ENCODE measurements around the gene SELENOT. TPM values are rescaled to one million over a fixed set of nuclear protein-coding genes. Genes with fewer than 3 reads are reported as not detected.

SELENOT gene
- total RNA-seq, 2 experiments from 2014 or later = 110 to 115 TPM

GRCh38 chr3:150675587-150675986 is 72.5 kb downstream of the SELENOT start:
- intact Hi-C loops (cut with DNase I, micrococcal nuclease) = no loop called here
- H3K4me3 ChIP-seq (ENCODE audit: low read length) = no peak overlapping the region
- no peak for ATAC-seq (ENCODE audit: poor library complexity)
- POLR2A ChIA-PET = no interaction called here
- H3K4me1 Mint-ChIP-seq (ENCODE audit: low read depth) = peaks cover 3% of the 10 kb centered on the region
- no peaks in the 10 kb centered on the region for H3K27me3 Mint-ChIP-seq
- no peak overlapping the region for H3K27ac ChIP-seq (ENCODE audit: low read depth in 1 of 2, low read length in 2 of 2)
- no peak for DNase-seq
- no peak overlapping the region for H3K27ac Mint-ChIP-seq
- no peaks in the 10 kb centered on the region for H3K36me3 Mint-ChIP-seq (ENCODE audit: low read depth)
- H3K27me3 ChIP-seq (ENCODE audit: control insufficient read depth in 1 of 2, insufficient read depth in 2 of 2, low read length in 2 of 2) = no peaks in the 10 kb centered on the region
- no peak overlapping the region for H3K4me3 Mint-ChIP-seq
- TF ChIP-seq, protein P1, sequence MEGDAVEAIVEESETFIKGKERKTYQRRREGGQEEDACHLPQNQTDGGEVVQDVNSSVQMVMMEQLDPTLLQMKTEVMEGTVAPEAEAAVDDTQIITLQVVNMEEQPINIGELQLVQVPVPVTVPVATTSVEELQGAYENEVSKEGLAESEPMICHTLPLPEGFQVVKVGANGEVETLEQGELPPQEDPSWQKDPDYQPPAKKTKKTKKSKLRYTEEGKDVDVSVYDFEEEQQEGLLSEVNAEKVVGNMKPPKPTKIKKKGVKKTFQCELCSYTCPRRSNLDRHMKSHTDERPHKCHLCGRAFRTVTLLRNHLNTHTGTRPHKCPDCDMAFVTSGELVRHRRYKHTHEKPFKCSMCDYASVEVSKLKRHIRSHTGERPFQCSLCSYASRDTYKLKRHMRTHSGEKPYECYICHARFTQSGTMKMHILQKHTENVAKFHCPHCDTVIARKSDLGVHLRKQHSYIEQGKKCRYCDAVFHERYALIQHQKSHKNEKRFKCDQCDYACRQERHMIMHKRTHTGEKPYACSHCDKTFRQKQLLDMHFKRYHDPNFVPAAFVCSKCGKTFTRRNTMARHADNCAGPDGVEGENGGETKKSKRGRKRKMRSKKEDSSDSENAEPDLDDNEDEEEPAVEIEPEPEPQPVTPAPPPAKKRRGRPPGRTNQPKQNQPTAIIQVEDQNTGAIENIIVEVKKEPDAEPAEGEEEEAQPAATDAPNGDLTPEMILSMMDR (IDR thresholded peaks at IDR 0.05) = no peak
- H3K4me1 ChIP-seq (ENCODE audit: insufficient read depth, low read length) = no peaks in the 10 kb centered on the region
- peaks cover 9 to 12% of the 10 kb centered on the region in 2 experiments for H3K9me3 ChIP-seq (ENCODE audit: control insufficient read depth in 1 of 2, insufficient read depth in 1 of 2, low read length in 2 of 2)
- no peaks in the 10 kb centered on the region for H3K36me3 ChIP-seq (ENCODE audit: insufficient read depth, low read length)
- CTCF ChIA-PET = no interaction called here
- peaks cover 7% of the 10 kb centered on the region for H3K9me3 Mint-ChIP-seq

Other genes with a start within 250 kb of the SELENOT start
- 10 to 100 TPM; 47.3 to 49.3 TPM for gene TSC22D2, start 195.0 kb upstream of the SELENOT start, total RNA-seq
- 100 to 1,000 TPM; 141 to 147 TPM for gene SERP1, start 56.8 kb upstream of the SELENOT start, total RNA-seq
- gene EIF2A, start 56.5 kb upstream of the SELENOT start, total RNA-seq = 100 to 1,000 TPM; 115 to 122 TPM
- gene ERICH6, start 100.6 kb downstream of the SELENOT start, total RNA-seq = not detected
- gene SIAH2, start 159.8 kb downstream of the SELENOT start, total RNA-seq = 10 to 100 TPM; 73.7 to 76.1 TPM

All from CD4-positive, alpha-beta T cell (primary cell).